HepG2 (cell line): ENCODE measurements around the gene SLC28A1. TPM values are rescaled to one million over a fixed set of nuclear protein-coding genes. Genes with fewer than 3 reads are reported as not detected.
A peak's percentile ranks its signal among the peaks of the same experiment; 100 is the strongest.

Source experiments
- AHR ChIP-seq: IDR thresholded peaks from 2 replicates; pipeline ENCODE4 v1.6.1; 2018; ENCODE audit warnings: missing genetic modification reagents, missing compliant biosample characterization
- ELF3 ChIP-seq: IDR thresholded peaks from 2 replicates; pipeline ENCODE4 v1.6.1; 2016; ENCODE audit warnings: missing genetic modification reagents, missing compliant biosample characterization
- MTF1 ChIP-seq: sonication (generic); formaldehyde crosslinking; IDR thresholded peaks from 2 replicates; pipeline ENCODE4 v1.5.0; 2020; ENCODE audit warnings: missing genetic modification reagents
- YEATS2 ChIP-seq: sonication (generic); formaldehyde crosslinking; IDR thresholded peaks from 2 replicates; pipeline ENCODE4 v1.4.0; 2020; ENCODE audit warnings: missing genetic modification reagents, borderline replicate concordance
- ZNF282 ChIP-seq: fragments of 450-650 bp; IDR thresholded peaks from 2 replicates; pipeline ENCODE4 v1.6.1; 2018; ENCODE audit not compliant: partially characterized antibody
- ZNF317 ChIP-seq: sonication (generic); formaldehyde crosslinking; IDR thresholded peaks from 2 replicates; pipeline ENCODE4 v1.5.0; 2020; ENCODE audit warnings: mild to moderate bottlenecking, missing genetic modification reagents
- ZNF556 ChIP-seq: sonication (generic); formaldehyde crosslinking; IDR thresholded peaks from 2 replicates; pipeline ENCODE4 v1.4.0; 2020; ENCODE audit warnings: mild to moderate bottlenecking, missing genetic modification reagents, borderline replicate concordance
- ZSCAN29 ChIP-seq: sonication (generic); formaldehyde crosslinking; conservative IDR thresholded peaks from 2 replicates; pipeline ENCODE4 v1.4.0; 2020; ENCODE audit warnings: mild to moderate bottlenecking, missing genetic modification reagents
- polyA plus RNA-seq, 8 experiments: library from polyadenylated mRNA; depleted of rRNA in 3 of 8; stranded (reverse) in 7 of 8; unstranded in 1 of 8; fragments of >200 nt; fragmentation: Illumina TruSeq in 4 of 8; extraction: Trizol in 4 of 8; gene quantifications; 2 replicates each; pipeline versions ENCODE4 v1.2.1 to v1.2.3, GENCODE V29; 2011 to 2016; ENCODE audit warnings: low read depth in 4 of 8, missing spikeins in 1 of 8, mixed read lengths in 1 of 8; ENCODE audit not compliant: insufficient read depth in 1 of 8
- total RNA-seq, 5 experiments: library from RNA; depleted of rRNA; stranded (reverse); fragments of >200 nt; fragmentation: Illumina TruSeq; extraction: Trizol; gene quantifications; 2 replicates each; pipeline ENCODE4 v1.2.3, GENCODE V29; 2016; ENCODE audit warnings: low read depth in 1 of 5
- TF ChIP-seq, protein P1 (sequence below): sonication (generic); formaldehyde crosslinking; IDR thresholded peaks from 2 replicates; pipeline ENCODE4 v1.4.0; 2020; ENCODE audit warnings: mild to moderate bottlenecking, missing genetic modification reagents
- TF ChIP-seq, protein P2 (sequence below), 2 experiments: sonication (generic) in 1 of 2; formaldehyde crosslinking in 1 of 2; IDR thresholded peaks; 2 replicates each; pipeline versions ENCODE4 v1.4.0 to v1.6.1; 2016 to 2020; ENCODE audit warnings: borderline replicate concordance in 1 of 2, low read depth in 1 of 2, mild to moderate bottlenecking in 1 of 2, missing genetic modification reagents in 1 of 2
- TF ChIP-seq, protein P3 (sequence below): sonication (generic); formaldehyde crosslinking; IDR thresholded peaks from 2 replicates; pipeline ENCODE4 v1.4.0; 2020; ENCODE audit warnings: missing genetic modification reagents, mild to moderate bottlenecking, borderline replicate concordance
- TF ChIP-seq, protein P4 (sequence below), 2 experiments: fragments of 450-650 bp in 1 of 2; sonication (generic) in 1 of 2; formaldehyde crosslinking; IDR thresholded peaks; 2 replicates each; pipeline versions ENCODE4 v1.5.0 to v1.8.0; 2020 to 2022; ENCODE audit warnings: mild to moderate bottlenecking in 1 of 2, missing genetic modification reagents in 1 of 2

Gene SLC28A1
- total and polyA plus RNA-seq, 2 of the 13 experiments (the other 11 are each of a cell fraction or from before 2014, with no cell fraction given): 0.31 to 5.8 TPM

DNA sequence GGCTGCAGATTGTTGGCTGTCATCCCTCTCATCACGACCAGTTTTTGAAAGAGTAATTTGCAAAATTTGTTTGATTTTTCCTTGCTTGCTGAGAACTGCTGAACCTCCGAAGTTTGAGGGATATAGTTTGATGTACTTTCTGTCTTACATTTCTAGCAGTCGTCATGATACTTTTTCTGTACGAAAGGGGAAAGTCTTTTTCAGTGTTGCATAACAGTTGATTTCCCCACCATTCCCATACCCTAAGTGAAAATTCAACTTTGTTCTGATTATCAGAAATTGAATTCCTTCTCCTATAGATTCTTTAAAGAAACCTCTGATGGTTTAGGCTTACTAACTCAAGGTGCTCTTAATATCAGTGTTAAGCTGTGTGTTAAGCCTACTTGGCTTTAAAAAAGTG, 98.8 kb downstream of the SLC28A1 start (continued):
- TF ChIP-seq, protein P1, sequence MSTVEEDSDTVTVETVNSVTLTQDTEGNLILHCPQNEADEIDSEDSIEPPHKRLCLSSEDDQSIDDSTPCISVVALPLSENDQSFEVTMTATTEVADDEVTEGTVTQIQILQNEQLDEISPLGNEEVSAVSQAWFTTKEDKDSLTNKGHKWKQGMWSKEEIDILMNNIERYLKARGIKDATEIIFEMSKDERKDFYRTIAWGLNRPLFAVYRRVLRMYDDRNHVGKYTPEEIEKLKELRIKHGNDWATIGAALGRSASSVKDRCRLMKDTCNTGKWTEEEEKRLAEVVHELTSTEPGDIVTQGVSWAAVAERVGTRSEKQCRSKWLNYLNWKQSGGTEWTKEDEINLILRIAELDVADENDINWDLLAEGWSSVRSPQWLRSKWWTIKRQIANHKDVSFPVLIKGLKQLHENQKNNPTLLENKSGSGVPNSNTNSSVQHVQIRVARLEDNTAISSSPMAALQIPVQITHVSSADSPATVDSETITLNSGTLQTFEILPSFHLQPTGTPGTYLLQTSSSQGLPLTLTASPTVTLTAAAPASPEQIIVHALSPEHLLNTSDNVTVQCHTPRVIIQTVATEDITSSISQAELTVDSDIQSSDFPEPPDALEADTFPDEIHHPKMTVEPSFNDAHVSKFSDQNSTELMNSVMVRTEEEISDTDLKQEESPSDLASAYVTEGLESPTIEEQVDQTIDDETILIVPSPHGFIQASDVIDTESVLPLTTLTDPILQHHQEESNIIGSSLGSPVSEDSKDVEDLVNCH: no peak
- no peak for TF ChIP-seq ZSCAN29
- no peak for TF ChIP-seq ZNF282
- TF ChIP-seq ELF3: no peak
- TF ChIP-seq ZNF317 (CRISPR knock-in tag): 0 out of 2 replicates have a peak, but pooled peaks have one; percentile 41
- TF ChIP-seq, protein P2, sequence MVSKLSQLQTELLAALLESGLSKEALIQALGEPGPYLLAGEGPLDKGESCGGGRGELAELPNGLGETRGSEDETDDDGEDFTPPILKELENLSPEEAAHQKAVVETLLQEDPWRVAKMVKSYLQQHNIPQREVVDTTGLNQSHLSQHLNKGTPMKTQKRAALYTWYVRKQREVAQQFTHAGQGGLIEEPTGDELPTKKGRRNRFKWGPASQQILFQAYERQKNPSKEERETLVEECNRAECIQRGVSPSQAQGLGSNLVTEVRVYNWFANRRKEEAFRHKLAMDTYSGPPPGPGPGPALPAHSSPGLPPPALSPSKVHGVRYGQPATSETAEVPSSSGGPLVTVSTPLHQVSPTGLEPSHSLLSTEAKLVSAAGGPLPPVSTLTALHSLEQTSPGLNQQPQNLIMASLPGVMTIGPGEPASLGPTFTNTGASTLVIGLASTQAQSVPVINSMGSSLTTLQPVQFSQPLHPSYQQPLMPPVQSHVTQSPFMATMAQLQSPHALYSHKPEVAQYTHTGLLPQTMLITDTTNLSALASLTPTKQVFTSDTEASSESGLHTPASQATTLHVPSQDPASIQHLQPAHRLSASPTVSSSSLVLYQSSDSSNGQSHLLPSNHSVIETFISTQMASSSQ (IDR thresholded peaks at IDR 0.05; ENCODE audit: low read depth): no peak
- TF ChIP-seq, protein P2 (CRISPR knock-in tag; IDR thresholded peaks at IDR 0.05; ENCODE audit: borderline replicate concordance): no peak
- TF ChIP-seq, protein P3, sequence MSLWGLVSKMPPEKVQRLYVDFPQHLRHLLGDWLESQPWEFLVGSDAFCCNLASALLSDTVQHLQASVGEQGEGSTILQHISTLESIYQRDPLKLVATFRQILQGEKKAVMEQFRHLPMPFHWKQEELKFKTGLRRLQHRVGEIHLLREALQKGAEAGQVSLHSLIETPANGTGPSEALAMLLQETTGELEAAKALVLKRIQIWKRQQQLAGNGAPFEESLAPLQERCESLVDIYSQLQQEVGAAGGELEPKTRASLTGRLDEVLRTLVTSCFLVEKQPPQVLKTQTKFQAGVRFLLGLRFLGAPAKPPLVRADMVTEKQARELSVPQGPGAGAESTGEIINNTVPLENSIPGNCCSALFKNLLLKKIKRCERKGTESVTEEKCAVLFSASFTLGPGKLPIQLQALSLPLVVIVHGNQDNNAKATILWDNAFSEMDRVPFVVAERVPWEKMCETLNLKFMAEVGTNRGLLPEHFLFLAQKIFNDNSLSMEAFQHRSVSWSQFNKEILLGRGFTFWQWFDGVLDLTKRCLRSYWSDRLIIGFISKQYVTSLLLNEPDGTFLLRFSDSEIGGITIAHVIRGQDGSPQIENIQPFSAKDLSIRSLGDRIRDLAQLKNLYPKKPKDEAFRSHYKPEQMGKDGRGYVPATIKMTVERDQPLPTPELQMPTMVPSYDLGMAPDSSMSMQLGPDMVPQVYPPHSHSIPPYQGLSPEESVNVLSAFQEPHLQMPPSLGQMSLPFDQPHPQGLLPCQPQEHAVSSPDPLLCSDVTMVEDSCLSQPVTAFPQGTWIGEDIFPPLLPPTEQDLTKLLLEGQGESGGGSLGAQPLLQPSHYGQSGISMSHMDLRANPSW (CRISPR knock-in tag): no peak
- TF ChIP-seq MTF1 (CRISPR knock-in tag): no peak
- TF ChIP-seq, protein P4, sequence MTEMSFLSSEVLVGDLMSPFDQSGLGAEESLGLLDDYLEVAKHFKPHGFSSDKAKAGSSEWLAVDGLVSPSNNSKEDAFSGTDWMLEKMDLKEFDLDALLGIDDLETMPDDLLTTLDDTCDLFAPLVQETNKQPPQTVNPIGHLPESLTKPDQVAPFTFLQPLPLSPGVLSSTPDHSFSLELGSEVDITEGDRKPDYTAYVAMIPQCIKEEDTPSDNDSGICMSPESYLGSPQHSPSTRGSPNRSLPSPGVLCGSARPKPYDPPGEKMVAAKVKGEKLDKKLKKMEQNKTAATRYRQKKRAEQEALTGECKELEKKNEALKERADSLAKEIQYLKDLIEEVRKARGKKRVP (CRISPR knock-in tag; IDR thresholded peaks at IDR 0.05): 0 out of 4 replicates have a peak, but pooled peaks of 1 of the 2 experiments have one; percentile 44
- no peak for TF ChIP-seq AHR (CRISPR knock-in tag)
- no peak for TF ChIP-seq YEATS2
- no peak for TF ChIP-seq ZNF556 (CRISPR knock-in tag)
